CD8-positive, alpha-beta memory T cell (primary cell): ENCODE data around the gene DYNC1I2. TPM values are rescaled to one million over a fixed set of nuclear protein-coding genes. Genes with fewer than 3 reads are reported as not detected.

Source experiments
- CTCF ChIA-PET: fragments of 350-600 bp; sonication (Branson Sonifier 250); formaldehyde crosslinking; loops from one replicate; lab custom pipeline; 2021; ENCODE audit warnings: antibody characterized with exemption; lab: Charles Lee
- POLR2A ChIA-PET: fragments of 350-600 bp; sonication (Branson Sonifier 250); formaldehyde crosslinking; loops from one replicate; lab custom pipeline; 2021; ENCODE audit warnings: antibody characterized with exemption; lab: Charles Lee
- DNase-seq, 5 donors: peaks; one replicate each; pipeline versions ENCODE4 v3.0.0 to v3.0.0-alpha.2; 2020 to 2022; ENCODE audit warnings: mixed read lengths in 1 of 5
- H3K27ac ChIP-seq: one replicate; pipeline ENCODE4 v1.7.0; 2013; ENCODE audit warnings: low read depth, mild to moderate bottlenecking, low read length, moderate library complexity
- H3K27me3 ChIP-seq: 2 replicates; pipeline ENCODE4 v1.7.0; 2013; ENCODE audit warnings: low read length, mild to moderate bottlenecking; ENCODE audit not compliant: insufficient read depth, poor library complexity, severe bottlenecking
- H3K36me3 ChIP-seq: 2 replicates; pipeline ENCODE4 v1.7.0; 2013; ENCODE audit warnings: mild to moderate bottlenecking, low read length, moderate library complexity; ENCODE audit not compliant: insufficient read depth
- H3K4me1 ChIP-seq: 2 replicates; pipeline ENCODE4 v1.7.0; 2013; ENCODE audit warnings: mild to moderate bottlenecking, low read length, moderate library complexity; ENCODE audit not compliant: insufficient read depth
- H3K4me3 ChIP-seq: 2 replicates; pipeline ENCODE4 v1.7.0; 2013; ENCODE audit warnings: mild to moderate bottlenecking, low read length
- H3K9me3 ChIP-seq: 2 replicates; pipeline ENCODE4 v1.7.0; 2013; ENCODE audit warnings: mild to moderate bottlenecking, low read length
- H3K27ac Mint-ChIP-seq, 8 donors: one replicate each; pipeline ENCODE4 v1.8.0; 2020 to 2021; ENCODE audit warnings: mixed read lengths in 8 of 8, mild to moderate bottlenecking in 6 of 8, inconsistent platforms in 3 of 8, moderate library complexity in 3 of 8
- H3K27me3 Mint-ChIP-seq, 2 donors: one replicate each; pipeline ENCODE4 v1.8.0; 2020 to 2021; ENCODE audit warnings: mixed read lengths in 2 of 2, mild to moderate bottlenecking in 1 of 2, moderate library complexity in 1 of 2
- H3K36me3 Mint-ChIP-seq, 3 donors: one replicate each; pipeline ENCODE4 v1.8.0; 2020 to 2021; ENCODE audit warnings: mixed read lengths in 3 of 3, inconsistent platforms in 1 of 3, mild to moderate bottlenecking in 1 of 3
- H3K4me1 Mint-ChIP-seq, 3 donors: one replicate each; pipeline ENCODE4 v1.8.0; 2020 to 2021; ENCODE audit warnings: mixed read lengths in 3 of 3, inconsistent platforms in 1 of 3, mild to moderate bottlenecking in 1 of 3
- H3K4me3 Mint-ChIP-seq, 7 donors: one replicate each; pipeline ENCODE4 v1.8.0; 2020 to 2021; ENCODE audit warnings: mixed read lengths in 7 of 7, mild to moderate bottlenecking in 6 of 7, moderate library complexity in 4 of 7, inconsistent platforms in 2 of 7
- H3K9me3 Mint-ChIP-seq, 5 donors: one replicate each; pipeline ENCODE4 v1.8.0; 2020 to 2022; ENCODE audit warnings: mixed read lengths in 5 of 5, mild to moderate bottlenecking in 3 of 5, moderate library complexity in 2 of 5, inconsistent platforms in 1 of 5
- polyA plus RNA-seq: library from polyadenylated mRNA; unstranded; fragments of 300-500 nt; fragmentation: Illumina TruSeq; gene quantifications from one replicate; pipeline ENCODE4 v1.2.3, GENCODE V29; 2021
- total RNA-seq, 2 experiments: library from RNA; stranded (reverse); gene quantifications; one replicate each; pipeline ENCODE4 v1.2.3, GENCODE V29; 2021

The DYNC1I2 gene
- total and polyA plus RNA-seq, 3 experiments from 2014 or later: 27.6 to 50.4 (median 48.3) TPM

GRCh38 chr2:171789956-171790355 is 102.7 kb downstream of the DYNC1I2 start:
- H3K4me1 Mint-ChIP-seq: peaks cover 1 to 3% (median 2%) of the 10 kb centered on the region in 3 donors
- no peak overlapping the region for H3K27ac ChIP-seq

GRCh38 chr2:171791361-171791760 is 104.1 kb downstream of the DYNC1I2 start:
- peaks cover 7 to 77% (median 29%) of the 10 kb centered on the region in 3 donors for H3K36me3 Mint-ChIP-seq
- DNase-seq: no peak
- ChIA-PET CTCF (no interaction called here), POLR2A (no interaction called here)
- no peaks in the 10 kb centered on the region for H3K9me3 Mint-ChIP-seq
- H3K27me3 ChIP-seq: no peaks in the 10 kb centered on the region
- H3K27ac ChIP-seq: no peak overlapping the region
- H3K36me3 ChIP-seq: peaks cover 25% of the 10 kb centered on the region
- H3K4me1 Mint-ChIP-seq: peaks cover 4 to 6% (median 5%) of the 10 kb centered on the region in 3 donors
- no peak overlapping the region for H3K27ac Mint-ChIP-seq
- no peaks in the 10 kb centered on the region for H3K27me3 Mint-ChIP-seq
- no peaks in the 10 kb centered on the region for H3K4me1 ChIP-seq
- no peak overlapping the region for H3K4me3 ChIP-seq
- H3K9me3 ChIP-seq: no peaks in the 10 kb centered on the region
- no peak overlapping the region for H3K4me3 Mint-ChIP-seq

More at GRCh38 chr2:171789956-171790355, 102.7 kb downstream of the DYNC1I2 start:
- H3K36me3 Mint-ChIP-seq: peaks cover 7 to 80% (median 34%) of the 10 kb centered on the region in 3 donors
- H3K4me3 Mint-ChIP-seq: no peak overlapping the region
- H3K9me3 ChIP-seq: no peaks in the 10 kb centered on the region
- H3K27ac Mint-ChIP-seq: peak overlapping the region in 2 of 8 donors; percentile 23 to 80
- no peaks in the 10 kb centered on the region for H3K27me3 Mint-ChIP-seq
- H3K27me3 ChIP-seq: no peaks in the 10 kb centered on the region
- H3K4me1 ChIP-seq: no peaks in the 10 kb centered on the region
- H3K9me3 Mint-ChIP-seq: no peaks in the 10 kb centered on the region
- DNase-seq: no peak
- CTCF ChIA-PET: interaction anchor here (1.1 kb wide), 1 partner anchor 672 kb away, joined by 4 read pairs; no protein-coding TSS in a partner anchor
- H3K4me3 ChIP-seq: no peak overlapping the region
- H3K36me3 ChIP-seq: peaks cover 25% of the 10 kb centered on the region
- POLR2A ChIA-PET: no interaction called here

DNA sequence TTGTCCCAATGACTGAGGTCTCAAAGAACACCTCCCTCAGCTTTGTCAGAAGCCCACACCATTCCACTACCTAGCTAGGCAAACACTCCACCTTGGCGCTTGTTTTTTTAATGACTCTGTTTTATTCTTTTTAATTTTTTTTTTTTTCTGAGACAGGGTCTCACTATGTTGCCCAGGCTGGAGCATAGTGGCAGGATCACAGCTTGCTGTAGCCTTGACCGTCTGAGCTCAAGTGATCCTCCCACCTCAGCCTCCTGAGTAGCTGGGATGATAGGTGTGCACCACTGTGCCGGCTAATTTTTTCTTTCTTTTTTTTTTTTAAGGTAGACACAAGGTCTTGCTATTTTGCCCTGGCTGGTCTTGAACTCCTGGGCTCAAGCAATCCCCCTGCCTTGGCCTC is 104.9 kb downstream of the DYNC1I2 start:
- Histone ChIP-seq H3K4me3 (no peak overlapping the region), H3K4me1 (no peaks in the 10 kb centered on the region), H3K9me3 (no peaks in the 10 kb centered on the region), H3K36me3 (peaks cover 19% of the 10 kb centered on the region), H3K27ac (no peak overlapping the region), H3K27me3 (no peaks in the 10 kb centered on the region)
- Mint-ChIP-seq H3K4me3 (no peak overlapping the region), H3K27me3 (no peaks in the 10 kb centered on the region), H3K27ac (no peak overlapping the region), H3K36me3 (peaks cover 4 to 70% (median 25%) of the 10 kb centered on the region in 3 donors), H3K4me1 (peaks cover 4 to 6% (median 5%) of the 10 kb centered on the region in 3 donors), H3K9me3 (no peaks in the 10 kb centered on the region)
- no peak for DNase-seq
- CTCF ChIA-PET: no interaction called here
- POLR2A ChIA-PET: no interaction called here

DNA sequence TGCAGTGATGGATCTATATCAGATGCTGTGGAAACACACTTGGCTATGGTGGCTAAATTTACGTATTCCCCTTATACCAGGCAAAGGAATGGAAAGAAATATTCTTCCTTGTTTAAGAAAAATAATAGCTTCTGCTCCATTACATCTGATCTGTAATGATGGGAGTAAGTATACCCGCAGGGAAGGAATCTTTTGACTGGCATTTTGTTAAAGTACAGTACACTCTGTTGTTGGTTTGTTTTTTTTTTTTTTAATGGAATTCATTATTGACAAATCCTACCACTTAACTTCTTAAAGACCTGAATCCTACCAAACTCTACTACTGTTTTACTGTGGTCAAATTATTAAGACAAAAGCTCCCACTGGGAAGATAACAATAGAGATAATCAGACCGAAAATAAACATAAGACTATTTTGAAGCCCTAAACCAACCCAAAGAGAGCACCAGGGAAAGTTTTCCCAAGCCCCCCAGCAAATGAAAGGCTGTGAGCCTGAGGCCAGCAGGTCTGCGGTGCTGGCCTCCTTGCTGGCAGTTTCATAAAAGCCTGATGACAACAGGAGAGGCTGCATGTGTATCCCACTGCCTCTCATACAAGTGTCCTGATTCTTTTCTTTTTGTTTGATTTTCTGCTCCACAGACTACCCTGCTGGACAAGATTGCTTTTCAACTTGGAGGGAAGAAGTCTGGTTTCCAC is 105.8 kb downstream of the DYNC1I2 start:
- Histone ChIP-seq H3K36me3 (peaks cover 14% of the 10 kb centered on the region), H3K4me3 (no peak overlapping the region), H3K4me1 (no peaks in the 10 kb centered on the region), H3K9me3 (no peaks in the 10 kb centered on the region), H3K27me3 (no peaks in the 10 kb centered on the region), H3K27ac (no peak overlapping the region)
- no peaks in the 10 kb centered on the region for H3K27me3 Mint-ChIP-seq
- ChIA-PET CTCF (no interaction called here), POLR2A (no interaction called here)
- H3K4me1 Mint-ChIP-seq: peaks cover 4 to 6% (median 5%) of the 10 kb centered on the region in 3 donors
- H3K27ac Mint-ChIP-seq: peak overlapping the region in 3 of 8 donors; percentile 21 to 32 (median 23)
- DNase-seq: no peak
- H3K9me3 Mint-ChIP-seq: no peaks in the 10 kb centered on the region
- H3K4me3 Mint-ChIP-seq: no peak overlapping the region
- peaks cover 0 to 63% (median 21%) of the 10 kb centered on the region in 3 donors for H3K36me3 Mint-ChIP-seq

DNA sequence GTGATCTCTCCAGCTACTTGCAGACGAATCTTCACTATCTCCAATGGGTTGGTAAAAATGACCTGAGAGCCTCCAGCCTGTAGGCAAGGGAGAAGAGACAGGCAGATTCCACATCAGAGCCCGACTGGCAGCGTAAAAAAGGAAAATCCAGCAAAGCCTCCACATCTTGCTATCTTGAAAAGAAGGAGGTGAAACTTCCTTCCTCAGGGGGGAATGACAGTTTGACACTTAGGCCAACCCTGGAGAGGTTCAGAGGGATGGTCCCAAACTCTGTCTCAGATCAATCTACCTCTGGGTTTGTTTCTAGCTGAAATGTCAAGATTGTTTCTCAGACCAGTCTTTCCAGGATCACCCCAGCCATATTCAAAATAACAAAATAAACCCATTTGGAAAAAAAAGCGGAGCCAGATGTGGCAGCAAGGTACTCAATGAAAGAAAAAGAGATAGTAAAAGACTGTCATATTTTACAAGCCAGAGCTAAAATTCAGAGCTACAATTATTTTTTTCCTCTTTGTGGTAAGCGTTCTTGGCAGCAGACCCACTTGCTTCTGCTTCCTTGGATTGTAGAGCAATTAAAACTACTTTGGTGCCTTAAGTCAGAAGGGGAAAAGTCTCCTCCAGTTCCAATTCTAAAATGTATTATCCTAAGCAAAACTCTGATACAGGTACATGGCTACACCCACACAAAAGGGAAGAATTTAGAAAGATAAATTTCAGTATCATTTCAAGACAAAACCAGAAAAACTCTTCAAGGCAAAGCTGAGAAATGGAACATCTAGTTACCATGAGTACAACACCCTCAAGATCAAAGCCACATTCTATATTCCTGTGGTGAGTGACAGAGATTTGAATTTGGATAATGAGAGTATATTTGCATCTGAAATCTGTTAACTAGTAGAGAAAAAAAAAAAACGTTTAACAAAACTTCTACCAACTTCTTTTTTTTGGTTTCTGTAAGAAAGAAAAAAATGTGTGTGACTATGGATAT is 106.7 kb downstream of the DYNC1I2 start:
- DNase-seq: no peak
- POLR2A ChIA-PET: no interaction called here
- no peak overlapping the region for H3K4me3 ChIP-seq
- H3K27me3 ChIP-seq: no peaks in the 10 kb centered on the region
- peaks cover 4 to 6% (median 5%) of the 10 kb centered on the region in 3 donors for H3K4me1 Mint-ChIP-seq
- peaks cover 14% of the 10 kb centered on the region for H3K36me3 ChIP-seq
- H3K9me3 ChIP-seq: no peaks in the 10 kb centered on the region
- H3K27ac ChIP-seq: no peak overlapping the region
- H3K4me3 Mint-ChIP-seq: no peak overlapping the region
- peaks cover 0 to 58% (median 17%) of the 10 kb centered on the region in 3 donors for H3K36me3 Mint-ChIP-seq
- H3K27me3 Mint-ChIP-seq: no peaks in the 10 kb centered on the region
- H3K4me1 ChIP-seq: no peaks in the 10 kb centered on the region
- CTCF ChIA-PET: no interaction called here
- peak overlapping the region in 2 of 8 donors; percentile 23 to 54 for H3K27ac Mint-ChIP-seq
- no peaks in the 10 kb centered on the region for H3K9me3 Mint-ChIP-seq

GRCh38 chr2:171794918-171795317 is 107.6 kb downstream of the DYNC1I2 start:
- Histone ChIP-seq H3K4me3 (no peak overlapping the region), H3K9me3 (no peaks in the 10 kb centered on the region), H3K27me3 (no peaks in the 10 kb centered on the region), H3K36me3 (peaks cover 14% of the 10 kb centered on the region), H3K4me1 (no peaks in the 10 kb centered on the region), H3K27ac (no peak overlapping the region)
- Mint-ChIP-seq H3K9me3 (no peaks in the 10 kb centered on the region), H3K36me3 (peaks cover 0 to 60% (median 19%) of the 10 kb centered on the region in 3 donors), H3K27me3 (no peaks in the 10 kb centered on the region), H3K27ac (peak overlapping the region in 2 of 8 donors; percentile 19 to 32), H3K4me1 (peaks cover 4 to 6% (median 5%) of the 10 kb centered on the region in 3 donors), H3K4me3 (no peak overlapping the region)
- no peak for DNase-seq
- POLR2A ChIA-PET: no interaction called here
- CTCF ChIA-PET: no interaction called here
